CD1c-positive myeloid dendritic cell (primary cell): ENCODE measurements around the gene CDC26.
"Not testable (repeated sequence)": the region's sequence is repeated elsewhere in the genome, so short reads cannot be mapped to it uniquely, and the experiment has no call there.

Experiments used
- DNase-seq: peaks from one replicate; pipeline ENCODE4 v3.0.0-alpha.2; 2016; ENCODE audit errors: extremely low spot score

Gene CDC26

DNA sequence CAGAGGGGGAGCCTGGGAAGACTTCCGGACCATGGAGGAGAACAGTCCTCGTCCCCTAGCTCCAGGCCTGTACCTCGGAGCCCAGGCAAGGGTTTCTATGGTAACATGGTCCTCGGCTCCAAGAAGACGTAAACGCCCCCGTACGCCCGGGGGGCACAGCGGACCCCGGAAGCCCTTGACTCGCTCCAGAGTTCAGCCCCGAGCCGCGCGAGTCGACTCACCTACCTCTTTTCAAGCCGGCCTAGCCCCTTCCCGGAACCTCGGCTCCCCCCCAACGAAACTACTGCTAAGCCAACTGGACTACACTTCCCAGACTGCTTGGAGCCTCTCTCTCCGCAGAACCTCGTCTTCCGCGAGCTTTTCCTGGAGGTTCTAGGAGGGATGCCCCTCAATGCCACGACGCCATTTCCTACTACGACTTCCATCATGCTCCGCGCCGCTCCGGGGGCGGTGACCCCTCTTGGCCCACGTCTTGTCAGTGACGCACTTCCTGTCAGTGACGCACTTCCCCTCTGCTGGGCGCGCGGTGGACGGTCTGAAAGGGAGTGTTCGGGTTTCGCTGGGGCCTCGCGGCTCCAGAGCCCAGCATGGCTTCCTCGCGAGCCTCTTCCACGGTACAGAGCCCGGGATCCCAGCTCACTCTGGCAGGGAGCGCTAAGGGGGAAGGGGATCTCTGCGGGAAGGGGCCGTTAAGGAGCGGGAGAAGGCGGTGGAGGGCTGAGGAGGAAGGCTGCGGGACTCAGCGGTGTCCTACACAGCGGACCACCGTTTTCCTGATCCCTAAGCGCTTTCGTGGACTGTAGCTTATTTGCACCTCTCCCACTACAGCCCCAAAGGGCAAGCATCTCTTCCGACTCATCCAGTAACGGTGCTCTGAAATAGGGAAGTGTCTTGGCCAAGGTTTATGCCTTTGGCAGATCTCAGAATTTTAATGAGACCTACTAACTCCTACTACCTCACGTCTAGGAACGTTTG is at the start of gene CDC26, which contains the start of gene PRPF4:
Gene CDC26, minus strand, starts transcription at position 416 of the 975 bp plus-strand sequence. CDS start 3,065 bp downstream, outside the sequence.
Gene PRPF4, plus strand, starts transcription at position 502 of the 975 bp plus-strand sequence. Its CDS starts 86 bp downstream, at position 588.
- DNase-seq: peak; percentile 98

DNA sequence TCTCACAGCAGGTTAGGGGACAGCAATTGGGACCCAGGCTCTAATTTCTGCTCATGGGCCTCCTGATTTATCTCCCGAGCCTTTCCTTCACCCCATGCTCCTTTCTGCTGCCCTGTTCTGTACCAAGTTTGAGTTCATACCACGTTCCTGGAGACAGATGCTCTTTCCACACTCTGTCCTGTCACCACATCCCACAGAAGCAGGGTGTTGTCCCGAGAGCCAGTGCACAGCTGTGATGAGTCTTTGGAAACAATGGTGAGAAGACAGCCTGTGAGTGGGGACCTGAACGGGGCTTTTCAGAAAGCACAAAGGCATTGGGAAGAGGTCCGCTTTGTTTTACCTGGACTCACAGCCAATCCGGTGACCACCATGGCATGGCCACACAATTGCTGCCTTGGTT is 47.3 kb upstream of the CDC26 start:
- no peak for DNase-seq

DNA sequence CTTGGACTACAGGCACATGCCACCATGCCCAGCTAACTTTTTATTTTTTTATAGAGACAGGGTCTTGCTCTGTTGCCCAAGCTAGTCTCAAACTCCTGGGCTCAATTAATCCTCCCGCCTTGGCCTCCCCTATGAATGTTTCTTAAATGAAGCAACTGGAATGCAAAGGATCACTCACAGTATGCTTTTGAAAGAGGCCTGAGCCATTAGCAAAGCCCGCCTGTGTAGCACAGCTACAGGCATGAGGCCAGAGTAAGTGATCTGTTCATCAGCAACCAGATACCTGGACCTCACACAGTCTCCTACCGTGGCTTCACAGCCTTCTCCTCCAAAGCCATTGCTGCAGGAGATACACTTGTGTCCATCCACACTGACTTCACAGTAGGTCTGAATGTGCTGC is 44.7 kb upstream of the CDC26 start:
- DNase-seq: no peak

GRCh38 chr9:113319054-113319453 is 43.7 kb upstream of the CDC26 start:
- no peak for DNase-seq

GRCh38 chr9:113317777-113318176 is 42.4 kb upstream of the CDC26 start:
- DNase-seq: no peak

- no peak for DNase-seq
Observed at GRCh38 chr9:113316030-113316429, 40.7 kb upstream of the CDC26 start.

- DNase-seq: no peak
Observed at GRCh38 chr9:113315231-113315630, 39.9 kb upstream of the CDC26 start.

DNA sequence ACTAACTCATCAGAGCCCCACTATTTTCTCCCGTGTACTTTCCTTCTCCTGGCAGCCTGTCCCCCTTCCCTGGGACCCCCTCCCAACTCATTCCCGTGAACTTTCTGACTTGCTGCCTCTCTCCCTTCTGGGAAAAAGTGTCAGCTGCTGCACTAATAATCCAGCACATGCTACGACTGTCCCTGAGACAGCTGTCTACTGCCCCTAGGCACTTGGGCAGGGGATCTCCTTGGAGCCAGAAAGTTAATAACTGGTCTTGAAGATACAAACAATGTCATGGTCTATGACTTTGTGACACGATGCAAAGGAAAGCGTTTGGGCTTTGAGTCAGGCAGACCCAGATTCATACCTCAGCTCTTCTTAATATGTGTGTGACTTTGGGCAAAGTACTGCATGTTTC is 37.9 kb upstream of the CDC26 start:
- no peak for DNase-seq

DNA sequence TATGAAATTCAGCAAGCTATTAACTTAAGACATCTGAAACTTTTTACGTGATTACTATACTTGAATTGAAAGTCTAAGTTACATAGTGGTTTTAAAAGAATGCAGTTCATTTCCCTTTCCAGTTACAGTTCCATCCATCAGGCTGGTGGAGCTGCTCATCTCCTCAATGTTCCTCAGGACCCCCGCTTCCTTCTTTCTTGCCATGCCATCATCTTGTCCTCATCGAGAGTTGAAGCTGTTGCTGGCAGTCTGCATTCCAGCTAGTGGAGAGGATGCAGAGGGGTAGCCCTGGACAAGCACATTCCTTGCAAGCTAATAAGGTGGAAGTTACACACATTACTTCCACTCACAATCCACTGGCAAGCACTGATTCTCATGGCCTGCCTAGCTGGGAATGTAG is 36.6 kb upstream of the CDC26 start:
- no peak for DNase-seq

GRCh38 chr9:113310538-113310937 is 35.2 kb upstream of the CDC26 start:
- no peak for DNase-seq

GRCh38 chr9:113309204-113309813 is 33.9 kb upstream of the CDC26 start:
- DNase-seq: peak; percentile 34

- no peak for DNase-seq
Observed at GRCh38 chr9:113307396-113307975, 32.1 kb upstream of the CDC26 start.

- DNase-seq: no peak
Observed at GRCh38 chr9:113306566-113306965, 31.2 kb upstream of the CDC26 start.

DNA sequence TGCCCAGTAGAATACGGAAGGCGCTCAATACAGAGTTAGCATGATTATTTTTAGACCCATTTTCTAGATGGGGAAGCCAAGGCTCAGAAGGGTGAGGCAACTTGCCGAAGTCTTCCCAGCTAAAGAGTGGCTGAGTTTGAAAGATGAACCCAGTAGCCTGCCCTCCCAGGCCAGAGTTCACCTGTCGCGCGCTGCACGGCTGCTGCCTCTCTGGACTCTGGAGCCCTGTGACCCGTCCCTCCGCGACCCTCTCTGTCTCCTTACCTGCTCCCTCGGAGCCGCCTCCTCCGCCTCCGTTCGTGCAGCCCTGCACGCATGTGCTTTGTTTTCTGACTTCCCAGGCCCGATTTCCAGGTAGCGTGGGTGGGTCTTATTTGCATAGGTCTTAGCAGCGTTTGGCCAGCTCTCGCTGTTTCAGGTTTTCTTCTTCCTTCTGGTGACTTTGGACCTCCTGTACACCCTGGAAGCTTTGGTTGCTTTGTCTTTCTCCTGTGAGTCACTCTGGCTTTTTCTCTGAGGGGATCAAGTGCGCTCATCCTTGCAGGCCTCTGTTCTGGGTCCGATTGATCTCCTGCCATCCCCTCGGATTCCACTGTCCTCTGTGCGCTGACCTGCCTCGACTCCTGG is 27.5 kb upstream of the CDC26 start, which contains the start of gene RNF183:
Gene RNF183, minus strand, starts transcription at position 585 of the 627 bp plus-strand sequence. CDS start 5,192 bp downstream, outside the sequence.
- DNase-seq: no peak

- DNase-seq: no peak
Observed at GRCh38 chr9:113301548-113301947, 26.2 kb upstream of the CDC26 start.

GRCh38 chr9:113299800-113300292 is 24.5 kb upstream of the CDC26 start:
- DNase-seq: peak; percentile 72

GRCh38 chr9:113298924-113299770 is 23.8 kb upstream of the CDC26 start:
- no peak for DNase-seq

DNA sequence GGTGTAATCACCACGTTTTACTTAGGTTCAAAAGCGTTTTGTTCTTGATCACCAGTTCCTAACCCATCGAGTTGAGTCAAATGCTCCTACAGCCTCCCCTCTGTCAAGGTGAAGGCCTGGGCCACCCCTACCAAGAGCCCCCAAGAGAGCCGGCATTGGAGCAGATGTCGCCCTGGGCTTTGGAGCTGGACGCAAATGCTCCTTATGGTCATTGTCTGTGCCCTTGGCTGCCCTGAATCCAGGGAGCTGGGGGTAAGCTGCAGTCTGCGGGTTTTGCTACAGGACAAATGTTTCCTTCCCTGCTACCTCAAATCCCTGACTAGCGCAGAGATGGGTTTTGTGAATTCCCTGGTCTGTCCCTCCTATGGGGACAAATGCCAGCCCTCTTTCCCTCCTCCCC is 22.9 kb upstream of the CDC26 start:
- DNase-seq: no peak

DNA sequence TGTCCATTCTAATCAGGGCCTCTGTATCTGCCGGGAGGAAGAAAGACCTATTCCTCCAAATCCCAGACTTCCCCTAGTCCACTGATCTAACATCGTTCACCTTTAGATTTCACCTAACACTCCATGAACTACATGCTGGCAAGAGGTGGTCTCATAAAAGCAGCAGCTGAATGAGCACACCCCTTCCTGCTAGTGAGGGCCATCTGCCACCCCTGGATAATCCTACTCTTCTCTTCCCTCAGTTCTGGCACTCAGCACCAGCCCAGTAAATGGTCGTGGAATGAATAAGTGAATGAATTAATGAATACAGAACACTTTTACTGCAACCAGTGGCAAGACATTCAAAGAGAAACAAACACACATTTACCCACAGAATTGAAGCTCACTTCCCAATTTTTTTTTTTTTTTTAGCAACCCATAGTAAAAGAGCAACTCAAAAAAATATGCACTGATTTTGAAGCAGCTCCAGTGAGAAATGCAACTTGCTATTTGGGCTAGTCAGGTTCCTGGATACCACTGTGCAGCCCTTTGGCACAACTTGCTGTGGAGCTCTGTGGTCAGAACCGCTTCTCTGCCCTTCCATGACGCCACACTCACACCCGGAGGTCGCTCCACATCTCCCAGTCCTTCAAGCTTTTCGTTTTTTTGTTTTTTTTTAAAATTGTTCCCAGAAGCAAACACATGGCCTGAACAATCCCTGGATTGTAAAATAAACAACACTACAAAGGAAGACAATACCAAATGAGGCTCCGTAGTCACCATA is 21.6 kb upstream of the CDC26 start:
- DNase-seq: no peak

- not testable (repeated sequence) for DNase-seq
Observed at GRCh38 chr9:113296247-113296646, 20.9 kb upstream of the CDC26 start.
